ENCODE measurements around the gene LAMA5.

DNA sequence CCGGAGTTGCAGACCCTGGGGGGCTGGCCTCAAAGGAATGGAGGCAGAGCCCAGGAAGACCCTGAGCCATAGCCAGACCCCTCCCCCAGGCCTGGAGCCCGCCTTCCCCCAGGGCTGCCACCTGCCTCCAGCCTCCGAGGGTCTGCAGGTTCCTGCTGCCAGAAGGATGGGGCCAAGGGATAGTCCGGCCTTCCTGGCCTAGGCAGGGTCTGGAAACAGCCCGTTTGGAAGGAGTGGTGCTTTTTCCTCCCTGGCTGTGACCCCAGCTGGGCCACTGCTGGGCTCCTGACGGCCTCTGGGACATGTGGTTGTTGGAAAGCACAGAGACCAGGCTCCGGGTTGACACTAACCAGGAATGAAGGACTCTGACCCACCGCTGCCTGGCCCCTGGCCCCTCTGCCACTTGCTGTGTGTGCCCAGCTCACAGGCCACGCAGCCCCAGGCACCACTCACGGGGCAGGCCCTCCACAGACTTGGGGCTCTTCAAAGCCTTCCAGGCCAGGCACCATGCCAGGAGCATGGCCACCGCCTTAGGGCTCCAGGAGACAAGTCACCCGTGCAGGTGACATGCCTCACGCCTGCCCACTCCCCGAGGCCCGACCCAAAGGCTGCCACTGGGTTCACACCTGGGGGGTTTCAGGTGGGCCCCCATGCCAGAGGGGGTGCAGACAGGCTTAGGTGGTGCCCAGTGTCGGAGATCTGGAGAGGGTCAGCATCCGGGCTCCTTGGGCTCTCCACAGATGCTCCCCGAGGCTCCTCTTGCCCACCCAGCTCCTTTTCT lies 3.9 kb upstream of the LAMA5 start:
- TF ChIP-seq CTCF (IDR thresholded peaks at IDR 0.05 in 2 of 3, conservative IDR thresholded peaks at IDR 0.05 in 1 of 3; ENCODE audit: borderline replicate concordance in 1 of 3, insufficient read depth in 1 of 3, low read depth in 2 of 3, low read length in 2 of 3) (no peak), POLR2A (IDR thresholded peaks at IDR 0.05; ENCODE audit: borderline replicate concordance, extremely low read depth, insufficient read depth, insufficient read length) (no peak), EZH2phosphoT487 (IDR thresholded peaks at IDR 0.05; ENCODE audit: borderline replicate concordance) (no peak), EZH2 (IDR thresholded peaks at IDR 0.05) (no peak), CEBPB (IDR thresholded peaks at IDR 0.05; ENCODE audit: low read depth) (no peak), TCF7L2 (IDR thresholded peaks at IDR 0.05; ENCODE audit: borderline replicate concordance, extremely low read depth, insufficient read depth, insufficient read length) (peak; percentile 61), ZFX (IDR thresholded peaks at IDR 0.05) (no peak), POLR2AphosphoS5 (IDR thresholded peaks at IDR 0.05; ENCODE audit: low read depth, low read length) (no peak), YY1 (IDR thresholded peaks at IDR 0.05; ENCODE audit: extremely low read depth, insufficient replicate concordance, low read depth, low read length) (no peak), MAX (IDR thresholded peaks at IDR 0.05) (no peak), ELF1 (IDR thresholded peaks at IDR 0.05; ENCODE audit: borderline replicate concordance, low read depth) (no peak)
- TF ChIP-seq, protein P1, sequence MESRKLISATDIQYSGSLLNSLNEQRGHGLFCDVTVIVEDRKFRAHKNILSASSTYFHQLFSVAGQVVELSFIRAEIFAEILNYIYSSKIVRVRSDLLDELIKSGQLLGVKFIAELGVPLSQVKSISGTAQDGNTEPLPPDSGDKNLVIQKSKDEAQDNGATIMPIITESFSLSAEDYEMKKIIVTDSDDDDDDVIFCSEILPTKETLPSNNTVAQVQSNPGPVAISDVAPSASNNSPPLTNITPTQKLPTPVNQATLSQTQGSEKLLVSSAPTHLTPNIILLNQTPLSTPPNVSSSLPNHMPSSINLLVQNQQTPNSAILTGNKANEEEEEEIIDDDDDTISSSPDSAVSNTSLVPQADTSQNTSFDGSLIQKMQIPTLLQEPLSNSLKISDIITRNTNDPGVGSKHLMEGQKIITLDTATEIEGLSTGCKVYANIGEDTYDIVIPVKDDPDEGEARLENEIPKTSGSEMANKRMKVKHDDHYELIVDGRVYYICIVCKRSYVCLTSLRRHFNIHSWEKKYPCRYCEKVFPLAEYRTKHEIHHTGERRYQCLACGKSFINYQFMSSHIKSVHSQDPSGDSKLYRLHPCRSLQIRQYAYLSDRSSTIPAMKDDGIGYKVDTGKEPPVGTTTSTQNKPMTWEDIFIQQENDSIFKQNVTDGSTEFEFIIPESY (IDR thresholded peaks at IDR 0.05; ENCODE audit: extremely low read depth, insufficient replicate concordance, low read length): no peak
- TF ChIP-seq, protein P2, sequence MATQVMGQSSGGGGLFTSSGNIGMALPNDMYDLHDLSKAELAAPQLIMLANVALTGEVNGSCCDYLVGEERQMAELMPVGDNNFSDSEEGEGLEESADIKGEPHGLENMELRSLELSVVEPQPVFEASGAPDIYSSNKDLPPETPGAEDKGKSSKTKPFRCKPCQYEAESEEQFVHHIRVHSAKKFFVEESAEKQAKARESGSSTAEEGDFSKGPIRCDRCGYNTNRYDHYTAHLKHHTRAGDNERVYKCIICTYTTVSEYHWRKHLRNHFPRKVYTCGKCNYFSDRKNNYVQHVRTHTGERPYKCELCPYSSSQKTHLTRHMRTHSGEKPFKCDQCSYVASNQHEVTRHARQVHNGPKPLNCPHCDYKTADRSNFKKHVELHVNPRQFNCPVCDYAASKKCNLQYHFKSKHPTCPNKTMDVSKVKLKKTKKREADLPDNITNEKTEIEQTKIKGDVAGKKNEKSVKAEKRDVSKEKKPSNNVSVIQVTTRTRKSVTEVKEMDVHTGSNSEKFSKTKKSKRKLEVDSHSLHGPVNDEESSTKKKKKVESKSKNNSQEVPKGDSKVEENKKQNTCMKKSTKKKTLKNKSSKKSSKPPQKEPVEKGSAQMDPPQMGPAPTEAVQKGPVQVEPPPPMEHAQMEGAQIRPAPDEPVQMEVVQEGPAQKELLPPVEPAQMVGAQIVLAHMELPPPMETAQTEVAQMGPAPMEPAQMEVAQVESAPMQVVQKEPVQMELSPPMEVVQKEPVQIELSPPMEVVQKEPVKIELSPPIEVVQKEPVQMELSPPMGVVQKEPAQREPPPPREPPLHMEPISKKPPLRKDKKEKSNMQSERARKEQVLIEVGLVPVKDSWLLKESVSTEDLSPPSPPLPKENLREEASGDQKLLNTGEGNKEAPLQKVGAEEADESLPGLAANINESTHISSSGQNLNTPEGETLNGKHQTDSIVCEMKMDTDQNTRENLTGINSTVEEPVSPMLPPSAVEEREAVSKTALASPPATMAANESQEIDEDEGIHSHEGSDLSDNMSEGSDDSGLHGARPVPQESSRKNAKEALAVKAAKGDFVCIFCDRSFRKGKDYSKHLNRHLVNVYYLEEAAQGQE (IDR thresholded peaks at IDR 0.05; ENCODE audit: low read depth): no peak
- TF ChIP-seq, protein P3, sequence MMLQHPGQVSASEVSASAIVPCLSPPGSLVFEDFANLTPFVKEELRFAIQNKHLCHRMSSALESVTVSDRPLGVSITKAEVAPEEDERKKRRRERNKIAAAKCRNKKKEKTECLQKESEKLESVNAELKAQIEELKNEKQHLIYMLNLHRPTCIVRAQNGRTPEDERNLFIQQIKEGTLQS (IDR thresholded peaks at IDR 0.05): no peak
